GM12873 (cell line): Measurements from ENCODE around the gene DHH.

Experiments
- CTCF ChIP-seq: IDR thresholded peaks from 2 replicates; pipeline ENCODE4 v1.5.1; 2012; ENCODE audit warnings: low read depth, mild to moderate bottlenecking, moderate library complexity, low read length, control low read depth; ENCODE audit not compliant: insufficient read depth; ENCODE audit errors: missing control alignments

The DHH gene

GRCh38 chr12:49098703-49099102 is 4.1 kb upstream of the DHH start:
- TF ChIP-seq CTCF, result no peak

- peak; percentile 97 for TF ChIP-seq CTCF
Observed at GRCh38 chr12:49098035-49098451, 3.4 kb upstream of the DHH start.

GRCh38 chr12:49097381-49097780 is 2.8 kb upstream of the DHH start:
- TF ChIP-seq CTCF, result no peak

- no peak for TF ChIP-seq CTCF
Observed at GRCh38 chr12:49094975-49095365, 369 bp upstream of the DHH start.

GRCh38 chr12:49093792-49094159 is 825 bp downstream of the DHH start:
- no peak for TF ChIP-seq CTCF

- no peak for TF ChIP-seq CTCF
Observed at GRCh38 chr12:49092816-49093406, 1.7 kb downstream of the DHH start.

GRCh38 chr12:49092086-49092815 is 2.4 kb downstream of the DHH start:
- peak; percentile 73 for TF ChIP-seq CTCF
